Prostate gland (tissue), 2 donors: ENCODE measurements around the gene FSIP2.

Experiments
- CTCF ChIP-seq, 4 experiments: fragments of 200-600 bp in 2 of 4; fragments of 450-650 bp in 2 of 4; sonication (generic) in 2 of 4; IDR thresholded peaks; 1 replicate in 3 of 4; 2 replicates in 1 of 4; pipeline ENCODE4 v1.5.1; 2016 to 2019; ENCODE audit warnings: antibody characterized with exemption in 4 of 4, mild to moderate bottlenecking in 2 of 4, moderate library complexity in 2 of 4
- POLR2A ChIP-seq: fragments of 450-650 bp; IDR thresholded peaks from one replicate; pipeline ENCODE4 v1.6.1; 2016; ENCODE audit warnings: antibody characterized with exemption, mild to moderate bottlenecking
- POLR2AphosphoS5 ChIP-seq: sonication (generic); formaldehyde crosslinking; IDR thresholded peaks from one replicate; pipeline ENCODE4 v1.6.1; 2017; ENCODE audit warnings: antibody characterized with exemption

DNA sequence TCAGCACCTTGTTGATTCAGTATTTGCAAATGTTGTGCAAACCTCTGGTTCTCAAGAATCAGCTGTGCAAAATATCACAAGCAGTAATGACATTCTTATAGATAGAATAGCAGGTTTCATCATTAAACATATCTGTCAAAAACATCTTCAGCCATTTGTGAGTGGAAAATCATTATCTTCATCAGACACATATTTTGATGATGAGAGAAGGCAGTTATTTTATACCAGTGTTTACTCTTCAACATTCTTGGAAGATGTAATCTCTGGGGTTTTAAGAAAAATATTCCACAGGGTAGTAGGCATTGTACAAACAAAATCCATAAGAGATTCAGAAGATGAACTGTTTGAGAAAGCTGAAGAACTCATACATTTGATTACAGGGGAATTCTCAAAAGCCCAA, 64.3 kb downstream of the FSIP2 start:
- TF ChIP-seq CTCF (IDR thresholded peaks at IDR 0.05) (no peak), POLR2A (no peak), POLR2AphosphoS5 (no peak)
